ENCODE data around the gene SULF2.

GRCh38 chr20:47653869-47654268, 131.4 kb downstream of the SULF2 start:
- no peak for TF ChIP-seq FOXA1 (IDR thresholded peaks at IDR 0.05)
- no peak for TF ChIP-seq SP1 (IDR thresholded peaks at IDR 0.05)
- no peak for TF ChIP-seq ELF4 (IDR thresholded peaks at IDR 0.05)
- TF ChIP-seq ZNF384 (IDR thresholded peaks at IDR 0.05), result no peak
- TF ChIP-seq TARDBP (IDR thresholded peaks at IDR 0.05), result no peak
- TF ChIP-seq FOXM1 (IDR thresholded peaks at IDR 0.05; ENCODE audit: borderline replicate concordance), result no peak
- TF ChIP-seq CTBP1 (IDR thresholded peaks at IDR 0.05; ENCODE audit: borderline replicate concordance), result no peak
- TF ChIP-seq LEF1 (IDR thresholded peaks at IDR 0.05; ENCODE audit: borderline replicate concordance), result no peak
- no peak for TF ChIP-seq BHLHE40 (IDR thresholded peaks at IDR 0.05; ENCODE audit: borderline replicate concordance)
- no peak for TF ChIP-seq SUZ12 (IDR thresholded peaks at IDR 0.05)
- TF ChIP-seq NFRKB (IDR thresholded peaks at IDR 0.05), result no peak
- TF ChIP-seq HDGF (IDR thresholded peaks at IDR 0.05; ENCODE audit: borderline replicate concordance), result no peak
- no peak for TF ChIP-seq FOXK2 (IDR thresholded peaks at IDR 0.05)
